Measurements from ENCODE around the gene ACKR3.

The ACKR3 gene

GRCh38 chr2:236549165-236549564, 20.5 kb upstream of the ACKR3 start:
- DNase-seq: no peak

- no peak for DNase-seq
These were observed 19.3 kb upstream of the ACKR3 start for GRCh38 chr2:236550290-236550689.

GRCh38 chr2:236550701-236551465, 18.7 kb upstream of the ACKR3 start:
- no peak for DNase-seq

- DNase-seq: no peak
These were observed 18.0 kb upstream of the ACKR3 start for GRCh38 chr2:236551471-236552211.

- DNase-seq: no peak
These were observed 17.4 kb upstream of the ACKR3 start for GRCh38 chr2:236552212-236552542.

GRCh38 chr2:236552581-236553363, 16.9 kb upstream of the ACKR3 start:
- no peak for DNase-seq

GRCh38 chr2:236553522-236553921, 16.1 kb upstream of the ACKR3 start:
- no peak for DNase-seq

- no peak for DNase-seq
These were observed 14.9 kb upstream of the ACKR3 start for GRCh38 chr2:236554629-236555282.

GRCh38 chr2:236555481-236555880, 14.1 kb upstream of the ACKR3 start:
- no peak for DNase-seq

- no peak for DNase-seq
These were observed 12.2 kb upstream of the ACKR3 start for GRCh38 chr2:236557306-236558030.

GRCh38 chr2:236558036-236558435, 11.6 kb upstream of the ACKR3 start:
- DNase-seq: peak in 24 of 51 donors; percentile 14 to 76 (median 48)

GRCh38 chr2:236558993-236559978, 10.3 kb upstream of the ACKR3 start:
- no peak for DNase-seq

GRCh38 chr2:236561874-236562273, 7.8 kb upstream of the ACKR3 start:
- no peak for DNase-seq

GRCh38 chr2:236562434-236562833, 7.2 kb upstream of the ACKR3 start:
- no peak for DNase-seq

GRCh38 chr2:236563953-236564352, 5.7 kb upstream of the ACKR3 start:
- DNase-seq: no peak

GRCh38 chr2:236565212-236565611, 4.4 kb upstream of the ACKR3 start:
- DNase-seq: no peak

GRCh38 chr2:236565879-236566402, 3.7 kb upstream of the ACKR3 start:
- no peak for DNase-seq

GRCh38 chr2:236566596-236566995, 3.0 kb upstream of the ACKR3 start:
- DNase-seq: no peak

Measured in hypothalamus (tissue), 51 donors.